ENCODE measurements around the gene SPNS2. TPM values are rescaled to one million over a fixed set of nuclear protein-coding genes. Genes with fewer than 3 reads are reported as not detected.

The SPNS2 gene
- total RNA-seq, 2 donors from 2014 or later, result 19.2 to 58.0 TPM

GRCh38 chr17:4514779-4515178 is 16.1 kb downstream of the SPNS2 start:
- DNase-seq (no peak), ATAC-seq (no peak)
- peak overlapping the region; percentile 77 to 91 (median 82) for H3K27ac ChIP-seq
- no peak overlapping the region for H3K4me3 ChIP-seq
- no peaks in the 10 kb centered on the region for H3K36me3 ChIP-seq (replicated peaks in 1 of 2; ENCODE audit: insufficient read depth in 1 of 2, low read depth in 2 of 2)
- no peaks in the 10 kb centered on the region for H3K9me3 ChIP-seq
- no peaks in the 10 kb centered on the region for H3K27me3 ChIP-seq
- TF ChIP-seq POLR2A (IDR thresholded peaks at IDR 0.05) (no peak), CTCF (IDR thresholded peaks at IDR 0.05) (no peak)
- WGBS, 2 donors, result 79 to 82% methylated on average over 5 to 11 of the region's 11 CpGs
- intact Hi-C loops (cut with DNase I), result no loop called here
- H3K4me1 ChIP-seq, result peaks cover 82% of the 10 kb centered on the region

GRCh38 chr17:4515501-4515900 is 16.8 kb downstream of the SPNS2 start:
- no peak for TF ChIP-seq POLR2A (IDR thresholded peaks at IDR 0.05)
- peak in 3 of 7 experiments; percentile 22 to 41 (median 37) for TF ChIP-seq CTCF (IDR thresholded peaks at IDR 0.05)

GRCh38 chr17:4516735-4517134 is 18.1 kb downstream of the SPNS2 start:
- DNase-seq (no peak), ATAC-seq (no peak)
- Histone ChIP-seq H3K27me3 (no peaks in the 10 kb centered on the region), H3K36me3 (replicated peaks in 1 of 2; ENCODE audit: insufficient read depth in 1 of 2, low read depth in 2 of 2) (no peaks in the 10 kb centered on the region), H3K9me3 (no peaks in the 10 kb centered on the region), H3K4me3 (no peak overlapping the region), H3K4me1 (peaks cover 83% of the 10 kb centered on the region), H3K27ac (peak overlapping the region in 3 of 4 donors; percentile 33 to 86 (median 36))
- WGBS, 2 donors, result 73 to 79% methylated on average over 11 of the region's 11 CpGs
- intact Hi-C loops (cut with DNase I), result no loop called here
- TF ChIP-seq CTCF (IDR thresholded peaks at IDR 0.05) (no peak), POLR2A (IDR thresholded peaks at IDR 0.05) (no peak)

More at GRCh38 chr17:4515501-4515900, 16.8 kb downstream of the SPNS2 start:
- WGBS, 2 donors, result 22% methylated on average over 5 of the region's 5 CpGs; no CpG with 5 or more reads in 1 of the 2 donors
- no peaks in the 10 kb centered on the region for H3K27me3 ChIP-seq
- DNase-seq (peak; percentile 88 to 97 (median 96)), ATAC-seq (peak; percentile 79)
- H3K27ac ChIP-seq, result peak overlapping the region; percentile 77 to 91 (median 82)
- no peaks in the 10 kb centered on the region for H3K9me3 ChIP-seq
- H3K36me3 ChIP-seq (replicated peaks in 1 of 2; ENCODE audit: insufficient read depth in 1 of 2, low read depth in 2 of 2), result no peaks in the 10 kb centered on the region
- H3K4me3 ChIP-seq, result no peak overlapping the region
- peaks cover 82% of the 10 kb centered on the region for H3K4me1 ChIP-seq
- intact Hi-C loops (cut with DNase I), result no loop called here

GRCh38 chr17:4518901-4519300 is 20.2 kb downstream of the SPNS2 start:
- H3K4me1 ChIP-seq, result peaks cover 71% of the 10 kb centered on the region
- TF ChIP-seq POLR2A (IDR thresholded peaks at IDR 0.05), result no peak
- TF ChIP-seq CTCF (IDR thresholded peaks at IDR 0.05), result no peak
- ATAC-seq (no peak), DNase-seq (no peak)
- peak overlapping the region; percentile 52 to 83 (median 77) for H3K27ac ChIP-seq
- no peaks in the 10 kb centered on the region for H3K27me3 ChIP-seq
- no peak overlapping the region for H3K4me3 ChIP-seq
- no peaks in the 10 kb centered on the region for H3K36me3 ChIP-seq (replicated peaks in 1 of 2; ENCODE audit: insufficient read depth in 1 of 2, low read depth in 2 of 2)
- H3K9me3 ChIP-seq, result no peaks in the 10 kb centered on the region
- intact Hi-C loops (cut with DNase I), result no loop called here
- WGBS, 2 donors, result 87 to 93% methylated on average over 3 to 10 of the region's 10 CpGs

GRCh38 chr17:4519361-4519788 is 20.7 kb downstream of the SPNS2 start:
- Histone ChIP-seq H3K27ac (peak overlapping the region; percentile 69 to 83 (median 77)), H3K4me3 (no peak overlapping the region)

More at GRCh38 chr17:4519361-4519788, 20.7 kb downstream of the SPNS2 start:
- H3K4me1 ChIP-seq, result peaks cover 66% of the 10 kb centered on the region
- H3K27me3 ChIP-seq, result no peaks in the 10 kb centered on the region
- H3K9me3 ChIP-seq, result no peaks in the 10 kb centered on the region
- intact Hi-C loops (cut with DNase I), result no loop called here
- ATAC-seq, result peak; percentile 16
- no peak for TF ChIP-seq CTCF (IDR thresholded peaks at IDR 0.05)
- peak in 2 of 3 donors; percentile 14 to 26 for TF ChIP-seq POLR2A (IDR thresholded peaks at IDR 0.05)
- H3K36me3 ChIP-seq (replicated peaks in 1 of 2; ENCODE audit: insufficient read depth in 1 of 2, low read depth in 2 of 2), result no peaks in the 10 kb centered on the region
- peak in 3 of 4 donors; percentile 73 to 75 (median 74) for DNase-seq
- 85% methylated on average over 5 of the region's 14 CpGs; no CpG with 5 or more reads in 1 of the 2 donors for whole genome bisulfite sequencing, 2 donors

Data from body of pancreas (tissue), 4 donors.